Prostate gland (tissue), 2 donors: Measurements from ENCODE around the gene HLX.

Experiments used
- CTCF ChIP-seq, 4 experiments: fragments of 200-600 bp in 2 of 4; fragments of 450-650 bp in 2 of 4; sonication (generic) in 2 of 4; IDR thresholded peaks; 1 replicate in 3 of 4; 2 replicates in 1 of 4; pipeline ENCODE4 v1.5.1; 2016 to 2019; ENCODE audit warnings: antibody characterized with exemption in 4 of 4, mild to moderate bottlenecking in 2 of 4, moderate library complexity in 2 of 4
- POLR2A ChIP-seq: fragments of 450-650 bp; IDR thresholded peaks from one replicate; pipeline ENCODE4 v1.6.1; 2016; ENCODE audit warnings: antibody characterized with exemption, mild to moderate bottlenecking
- POLR2AphosphoS5 ChIP-seq: sonication (generic); formaldehyde crosslinking; IDR thresholded peaks from one replicate; pipeline ENCODE4 v1.6.1; 2017; ENCODE audit warnings: antibody characterized with exemption

GRCh38 chr1:220926146-220926545 lies 46.9 kb downstream of the HLX start:
- TF ChIP-seq CTCF (IDR thresholded peaks at IDR 0.05) (no peak), POLR2A (no peak), POLR2AphosphoS5 (peak; percentile 45)
